Neural progenitor cell (in vitro differentiated cells): ENCODE results near the gene RAB9B. TPM values are rescaled to one million over a fixed set of nuclear protein-coding genes. Genes with fewer than 3 reads are reported as not detected.

Source experiments
- DNase-seq: peaks from one replicate; pipeline ENCODE4 v3.0.0-alpha.2; 2016; ENCODE audit warnings: low spot score
- H2AFZ ChIP-seq: fragments of 200-600 bp; sonication (generic); replicated peaks from 2 replicates; pipeline ENCODE4 v1.6.1; 2016; ENCODE audit warnings: antibody characterized with exemption
- H3F3A ChIP-seq: fragments of 200-600 bp; sonication (generic); 2 replicates; pipeline ENCODE4 v1.6.1; 2016; ENCODE audit warnings: antibody characterized with exemption, low read depth
- H3K27ac ChIP-seq: fragments of 200-600 bp; sonication (generic); 2 replicates; pipeline ENCODE4 v1.5.1; 2016; ENCODE audit warnings: mild to moderate bottlenecking
- H3K27me3 ChIP-seq: fragments of 200-600 bp; sonication (generic); 2 replicates; pipeline ENCODE4 v1.6.1; 2016; ENCODE audit warnings: mild to moderate bottlenecking, moderate library complexity
- H3K36me3 ChIP-seq: fragments of 200-600 bp; sonication (generic); 2 replicates; pipeline ENCODE4 v1.5.1; 2016
- H3K4me1 ChIP-seq: fragments of 200-600 bp; sonication (generic); 2 replicates; pipeline ENCODE4 v1.6.1; 2016; ENCODE audit warnings: mixed run types
- H3K4me2 ChIP-seq: fragments of 200-600 bp; sonication (generic); 2 replicates; pipeline ENCODE4 v1.6.1; 2016
- H3K4me3 ChIP-seq: fragments of 200-600 bp; sonication (generic); 2 replicates; pipeline ENCODE4 v1.5.1; 2016
- H3K79me2 ChIP-seq: fragments of 200-600 bp; sonication (generic); 2 replicates; pipeline ENCODE4 v1.6.1; 2016; ENCODE audit warnings: low read depth
- H3K9ac ChIP-seq: fragments of 200-600 bp; sonication (generic); 2 replicates; pipeline ENCODE4 v1.6.1; 2016
- H3K9me3 ChIP-seq: fragments of 200-600 bp; sonication (generic); 2 replicates; pipeline ENCODE4 v1.5.1; 2016; ENCODE audit warnings: low read depth
- H4K20me1 ChIP-seq: fragments of 200-600 bp; sonication (generic); 2 replicates; pipeline ENCODE4 v1.6.1; 2016; ENCODE audit warnings: low read depth
- H3K27ac Mint-ChIP-seq: 3 replicates; pipeline ENCODE4 v1.8.0; 2021; ENCODE audit warnings: mixed read lengths
- H3K27me3 Mint-ChIP-seq: 2 replicates; pipeline ENCODE4 v1.8.0; 2022; ENCODE audit warnings: low read depth, mild to moderate bottlenecking, inconsistent platforms, moderate library complexity, mixed read lengths; ENCODE audit not compliant: insufficient read depth
- H3K36me3 Mint-ChIP-seq: 3 replicates; pipeline ENCODE4 v1.8.0; 2021; ENCODE audit warnings: mixed read lengths
- H3K4me1 Mint-ChIP-seq: 3 replicates; pipeline ENCODE4 v1.8.0; 2021; ENCODE audit warnings: mixed read lengths
- H3K4me3 Mint-ChIP-seq: 3 replicates; pipeline ENCODE4 v1.8.0; 2021; ENCODE audit warnings: mild to moderate bottlenecking, moderate library complexity, mixed read lengths
- H3K9me3 Mint-ChIP-seq: 3 replicates; pipeline ENCODE4 v1.8.0; 2020; ENCODE audit warnings: mixed read lengths
- EZH2 ChIP-seq: fragments of 200-600 bp; sonication (generic); IDR thresholded peaks from 2 replicates; pipeline ENCODE4 v1.6.1; 2017; ENCODE audit warnings: antibody characterized with exemption, mild to moderate bottlenecking, moderate library complexity
- EZH2phosphoT487 ChIP-seq: fragments of 200-600 bp; sonication (generic); IDR thresholded peaks from 2 replicates; pipeline ENCODE4 v1.6.1; 2017; ENCODE audit warnings: antibody characterized with exemption
- total RNA-seq: library from RNA; depleted of rRNA; stranded (reverse); fragments of >200 nt; gene quantifications from 2 replicates; pipeline ENCODE4 v1.2.3, GENCODE V29; 2015; ENCODE audit warnings: low replicate concordance
- TF ChIP-seq, protein P1 (sequence below): fragments of 200-600 bp; sonication (generic); IDR thresholded peaks from 2 replicates; pipeline ENCODE4 v1.5.1; 2017; ENCODE audit warnings: antibody characterized with exemption, mild to moderate bottlenecking

RAB9B gene, protein sequence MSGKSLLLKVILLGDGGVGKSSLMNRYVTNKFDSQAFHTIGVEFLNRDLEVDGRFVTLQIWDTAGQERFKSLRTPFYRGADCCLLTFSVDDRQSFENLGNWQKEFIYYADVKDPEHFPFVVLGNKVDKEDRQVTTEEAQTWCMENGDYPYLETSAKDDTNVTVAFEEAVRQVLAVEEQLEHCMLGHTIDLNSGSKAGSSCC
- total RNA-seq: 2.2 and 2.4 TPM in 2 replicates

DNA sequence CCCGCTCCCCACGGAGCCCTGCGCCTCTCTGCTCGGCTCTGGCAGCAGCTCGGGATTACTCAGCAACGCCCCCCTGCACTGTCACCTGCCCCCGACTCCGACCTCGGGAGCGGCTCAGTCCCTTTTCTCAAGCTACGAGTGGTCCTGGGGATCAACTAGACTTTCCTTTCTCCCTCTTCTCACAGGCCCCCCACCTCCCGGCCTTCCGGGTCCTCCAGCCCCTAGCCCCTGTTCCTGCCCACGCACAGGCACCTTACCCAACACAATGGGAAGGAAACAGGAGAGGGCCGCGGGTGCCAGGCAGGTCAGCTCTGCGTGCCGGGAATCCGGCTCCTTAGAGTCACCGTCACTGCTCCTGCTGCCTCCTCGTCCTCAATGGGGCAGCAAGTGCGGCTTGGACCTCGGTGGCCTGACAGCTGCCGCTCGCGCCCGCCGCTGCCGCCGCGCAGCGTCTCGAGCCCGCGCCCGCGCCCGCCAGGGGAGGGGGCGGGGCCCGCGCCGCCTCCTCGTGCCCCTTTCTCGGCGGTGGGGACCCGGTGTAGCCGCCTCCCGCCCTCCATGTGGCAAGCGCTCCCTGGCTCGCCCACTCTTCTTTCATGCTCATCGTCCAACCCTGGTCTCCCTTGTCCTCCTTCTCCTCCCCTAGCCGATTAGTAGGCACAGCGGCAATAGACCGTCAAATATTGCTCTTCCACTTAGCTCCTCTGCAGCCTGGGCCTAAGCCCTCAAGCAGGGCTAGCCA lies at the start of gene RAB9B:
RAB9B (minus strand) TSS at position 455 of the 742 bp plus-strand sequence. CDS start 6,473 bp downstream, outside the sequence.
- Histone ChIP-seq H3K4me2 (peak within 1 kb of the TSS; percentile 88), H3K9me3 (no peaks in the 10 kb centered on the region), H3K4me1 (no peaks in the 10 kb centered on the region), H2AFZ (peak within 1 kb of the TSS; percentile 95), H3F3A (peaks cover 7% of the 10 kb centered on the region), H3K27me3 (peaks cover 94% of the 10 kb centered on the region), H3K9ac (no peak within 1 kb of the TSS), H3K79me2 (no peaks in the 10 kb centered on the region), H3K4me3 (peak within 1 kb of the TSS; percentile 70), H4K20me1 (no peaks in the 10 kb centered on the region), H3K27ac (no peak within 1 kb of the TSS), H3K36me3 (no peaks in the 10 kb centered on the region)
- no peaks in the 10 kb centered on the region for H3K36me3 Mint-ChIP-seq
- no peaks in the 10 kb centered on the region for H3K9me3 Mint-ChIP-seq
- H3K27me3 Mint-ChIP-seq: peaks cover 4% of the 10 kb centered on the region
- peak within 1 kb of the TSS; percentile 9 for H3K27ac Mint-ChIP-seq
- H3K4me1 Mint-ChIP-seq: peaks cover 7% of the 10 kb centered on the region
- TF ChIP-seq, protein P1, sequence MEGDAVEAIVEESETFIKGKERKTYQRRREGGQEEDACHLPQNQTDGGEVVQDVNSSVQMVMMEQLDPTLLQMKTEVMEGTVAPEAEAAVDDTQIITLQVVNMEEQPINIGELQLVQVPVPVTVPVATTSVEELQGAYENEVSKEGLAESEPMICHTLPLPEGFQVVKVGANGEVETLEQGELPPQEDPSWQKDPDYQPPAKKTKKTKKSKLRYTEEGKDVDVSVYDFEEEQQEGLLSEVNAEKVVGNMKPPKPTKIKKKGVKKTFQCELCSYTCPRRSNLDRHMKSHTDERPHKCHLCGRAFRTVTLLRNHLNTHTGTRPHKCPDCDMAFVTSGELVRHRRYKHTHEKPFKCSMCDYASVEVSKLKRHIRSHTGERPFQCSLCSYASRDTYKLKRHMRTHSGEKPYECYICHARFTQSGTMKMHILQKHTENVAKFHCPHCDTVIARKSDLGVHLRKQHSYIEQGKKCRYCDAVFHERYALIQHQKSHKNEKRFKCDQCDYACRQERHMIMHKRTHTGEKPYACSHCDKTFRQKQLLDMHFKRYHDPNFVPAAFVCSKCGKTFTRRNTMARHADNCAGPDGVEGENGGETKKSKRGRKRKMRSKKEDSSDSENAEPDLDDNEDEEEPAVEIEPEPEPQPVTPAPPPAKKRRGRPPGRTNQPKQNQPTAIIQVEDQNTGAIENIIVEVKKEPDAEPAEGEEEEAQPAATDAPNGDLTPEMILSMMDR: no peak
- TF ChIP-seq EZH2phosphoT487 (no peak), EZH2 (no peak)
- peak; percentile 77 for DNase-seq
- H3K4me3 Mint-ChIP-seq: peak within 1 kb of the TSS; percentile 90

DNA sequence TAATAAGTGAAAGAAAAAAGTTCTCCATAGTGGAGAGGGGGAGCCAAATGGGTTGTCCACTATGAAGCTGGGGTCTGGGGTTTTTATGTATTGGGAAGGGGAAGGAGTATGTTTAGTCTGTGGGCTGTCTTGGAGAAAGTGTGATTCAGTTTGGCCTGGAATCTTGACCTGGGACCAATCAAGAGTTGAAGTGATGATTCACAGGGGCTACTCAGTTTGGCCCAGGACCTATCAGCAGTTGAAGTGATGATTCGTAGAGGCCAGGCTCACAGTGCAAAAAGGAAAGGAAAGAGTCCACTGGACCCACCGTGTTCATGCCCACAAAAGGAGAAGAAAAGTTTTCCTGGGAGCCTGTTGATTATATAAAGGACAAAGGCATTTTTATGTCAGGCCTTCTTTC lies 47.3 kb upstream of the RAB9B start:
- Histone ChIP-seq H3K27me3 (no peaks in the 10 kb centered on the region), H3F3A (no peaks in the 10 kb centered on the region), H2AFZ (no peak overlapping the region), H3K4me2 (no peak overlapping the region), H3K36me3 (no peaks in the 10 kb centered on the region), H3K4me1 (no peaks in the 10 kb centered on the region), H3K9ac (no peak overlapping the region), H3K79me2 (no peaks in the 10 kb centered on the region), H3K9me3 (no peaks in the 10 kb centered on the region), H4K20me1 (no peaks in the 10 kb centered on the region), H3K4me3 (no peak overlapping the region), H3K27ac (no peak overlapping the region)
- no peaks in the 10 kb centered on the region for H3K4me1 Mint-ChIP-seq
- TF ChIP-seq EZH2phosphoT487 (no peak), EZH2 (no peak)
- TF ChIP-seq, protein P1: no peak
- H3K27ac Mint-ChIP-seq: no peak overlapping the region
- H3K36me3 Mint-ChIP-seq: peaks cover 15% of the 10 kb centered on the region
- no peaks in the 10 kb centered on the region for H3K27me3 Mint-ChIP-seq
- H3K9me3 Mint-ChIP-seq: peaks cover 1% of the 10 kb centered on the region
- no peak for DNase-seq
- H3K4me3 Mint-ChIP-seq: no peak overlapping the region

DNA sequence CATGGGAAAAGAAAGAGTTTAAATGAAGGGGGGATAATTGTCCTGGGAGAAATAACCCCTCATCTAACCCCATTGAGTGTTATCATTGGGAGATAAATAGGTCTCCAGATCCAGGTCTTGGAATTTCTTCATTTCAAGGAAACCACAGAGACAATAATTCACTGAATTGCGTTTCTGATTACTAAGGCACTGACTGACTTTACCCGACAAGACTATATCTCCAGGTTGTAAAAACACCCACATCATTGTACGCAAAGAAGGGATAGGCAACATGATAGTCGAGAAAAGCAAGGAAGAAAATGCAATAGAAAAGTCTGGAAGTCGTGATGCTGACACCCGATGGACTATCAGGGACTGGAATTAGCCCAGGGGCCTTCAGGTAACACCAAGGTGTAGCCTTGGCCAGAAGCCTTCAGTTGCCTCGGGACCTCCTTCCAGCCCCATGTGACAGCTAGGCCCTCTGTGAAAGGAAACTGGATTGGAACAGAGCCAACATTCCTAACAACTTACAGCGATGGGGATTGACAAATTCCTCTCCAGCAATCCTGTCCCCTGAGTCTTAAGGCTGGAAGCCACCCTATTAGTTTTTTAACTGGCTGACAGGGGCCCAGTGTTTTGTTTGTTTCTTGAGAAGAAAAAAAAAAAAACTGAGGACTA lies 46.5 kb upstream of the RAB9B start:
- Histone ChIP-seq H3K79me2 (no peaks in the 10 kb centered on the region), H3K9ac (no peak overlapping the region), H3F3A (no peaks in the 10 kb centered on the region), H3K36me3 (no peaks in the 10 kb centered on the region), H3K4me3 (no peak overlapping the region), H2AFZ (no peak overlapping the region), H3K4me2 (no peak overlapping the region), H3K9me3 (no peaks in the 10 kb centered on the region), H3K4me1 (no peaks in the 10 kb centered on the region), H4K20me1 (no peaks in the 10 kb centered on the region), H3K27me3 (no peaks in the 10 kb centered on the region), H3K27ac (no peak overlapping the region)
- H3K9me3 Mint-ChIP-seq: no peaks in the 10 kb centered on the region
- no peak overlapping the region for H3K4me3 Mint-ChIP-seq
- H3K4me1 Mint-ChIP-seq: no peaks in the 10 kb centered on the region
- peaks cover 15% of the 10 kb centered on the region for H3K36me3 Mint-ChIP-seq
- H3K27ac Mint-ChIP-seq: no peak overlapping the region
- DNase-seq: no peak
- TF ChIP-seq EZH2 (no peak), EZH2phosphoT487 (no peak)
- TF ChIP-seq, protein P1: no peak
- no peaks in the 10 kb centered on the region for H3K27me3 Mint-ChIP-seq
